ENCODE data around the gene ADGRG3. TPM values are rescaled to one million over a fixed set of nuclear protein-coding genes. Genes with fewer than 3 reads are reported as not detected.

ADGRG3 gene
- total RNA-seq, 1 donor from 2014 or later, result not detected

DNA sequence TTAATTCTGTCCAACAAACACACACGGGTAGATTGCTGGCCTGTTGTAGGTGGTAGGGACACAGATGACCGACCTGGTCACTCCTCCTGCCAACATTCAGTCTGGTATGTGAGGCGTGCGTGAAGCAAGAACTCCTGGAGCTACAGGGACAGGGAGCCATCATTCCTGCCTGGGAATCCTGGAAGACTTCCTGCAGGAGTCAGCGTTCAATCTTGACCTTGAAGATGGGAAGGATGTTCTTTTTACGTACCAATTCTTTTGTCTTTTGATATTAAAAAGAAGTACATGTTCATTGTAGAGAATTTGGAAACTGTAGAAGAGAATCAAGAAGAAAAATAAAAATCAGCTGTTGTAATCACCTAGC, 3.5 kb upstream of the ADGRG3 start:
- no peaks in the 10 kb centered on the region for H3K4me1 ChIP-seq
- H3K27me3 ChIP-seq, result no peaks in the 10 kb centered on the region
- intact Hi-C loops (cut with DNase I), result no loop called here
- TF ChIP-seq, protein P1, sequence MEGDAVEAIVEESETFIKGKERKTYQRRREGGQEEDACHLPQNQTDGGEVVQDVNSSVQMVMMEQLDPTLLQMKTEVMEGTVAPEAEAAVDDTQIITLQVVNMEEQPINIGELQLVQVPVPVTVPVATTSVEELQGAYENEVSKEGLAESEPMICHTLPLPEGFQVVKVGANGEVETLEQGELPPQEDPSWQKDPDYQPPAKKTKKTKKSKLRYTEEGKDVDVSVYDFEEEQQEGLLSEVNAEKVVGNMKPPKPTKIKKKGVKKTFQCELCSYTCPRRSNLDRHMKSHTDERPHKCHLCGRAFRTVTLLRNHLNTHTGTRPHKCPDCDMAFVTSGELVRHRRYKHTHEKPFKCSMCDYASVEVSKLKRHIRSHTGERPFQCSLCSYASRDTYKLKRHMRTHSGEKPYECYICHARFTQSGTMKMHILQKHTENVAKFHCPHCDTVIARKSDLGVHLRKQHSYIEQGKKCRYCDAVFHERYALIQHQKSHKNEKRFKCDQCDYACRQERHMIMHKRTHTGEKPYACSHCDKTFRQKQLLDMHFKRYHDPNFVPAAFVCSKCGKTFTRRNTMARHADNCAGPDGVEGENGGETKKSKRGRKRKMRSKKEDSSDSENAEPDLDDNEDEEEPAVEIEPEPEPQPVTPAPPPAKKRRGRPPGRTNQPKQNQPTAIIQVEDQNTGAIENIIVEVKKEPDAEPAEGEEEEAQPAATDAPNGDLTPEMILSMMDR (IDR thresholded peaks at IDR 0.05), result no peak
- H3K27ac ChIP-seq, result no peak overlapping the region
- no peak overlapping the region for H3K4me3 ChIP-seq
- H3K36me3 ChIP-seq, result no peaks in the 10 kb centered on the region
- DNase-seq (ENCODE audit: low spot score in 2 of 2), result no peak
- no peaks in the 10 kb centered on the region for H3K9me3 ChIP-seq

DNA sequence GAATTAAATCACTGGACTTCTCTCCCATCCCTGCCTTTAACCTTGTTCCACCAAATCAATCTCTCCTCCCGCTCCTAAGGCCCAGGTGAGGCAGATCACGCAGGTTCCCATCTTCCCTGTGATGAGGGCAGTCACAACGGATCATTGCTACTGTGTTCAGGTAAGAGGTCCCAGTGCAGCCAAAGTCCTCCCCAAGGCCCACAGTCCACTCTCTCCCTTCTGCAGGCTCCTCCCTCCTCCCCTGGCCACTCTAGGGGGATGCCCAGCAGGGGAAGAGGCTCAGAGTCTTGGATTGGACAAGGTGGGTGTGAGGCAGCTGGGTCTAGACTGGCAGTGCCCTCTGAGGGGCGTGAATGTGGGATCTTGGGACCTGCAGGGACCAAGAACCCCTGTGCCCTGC, 2.6 kb upstream of the ADGRG3 start:
- H3K4me1 ChIP-seq, result no peaks in the 10 kb centered on the region
- intact Hi-C loops (cut with DNase I), result no loop called here
- H3K36me3 ChIP-seq, result no peaks in the 10 kb centered on the region
- H3K4me3 ChIP-seq, result no peak overlapping the region
- no peak for DNase-seq (ENCODE audit: low spot score in 2 of 2)
- TF ChIP-seq, protein P1 (IDR thresholded peaks at IDR 0.05), result no peak
- no peaks in the 10 kb centered on the region for H3K9me3 ChIP-seq
- no peaks in the 10 kb centered on the region for H3K27me3 ChIP-seq
- H3K27ac ChIP-seq, result no peak overlapping the region

DNA sequence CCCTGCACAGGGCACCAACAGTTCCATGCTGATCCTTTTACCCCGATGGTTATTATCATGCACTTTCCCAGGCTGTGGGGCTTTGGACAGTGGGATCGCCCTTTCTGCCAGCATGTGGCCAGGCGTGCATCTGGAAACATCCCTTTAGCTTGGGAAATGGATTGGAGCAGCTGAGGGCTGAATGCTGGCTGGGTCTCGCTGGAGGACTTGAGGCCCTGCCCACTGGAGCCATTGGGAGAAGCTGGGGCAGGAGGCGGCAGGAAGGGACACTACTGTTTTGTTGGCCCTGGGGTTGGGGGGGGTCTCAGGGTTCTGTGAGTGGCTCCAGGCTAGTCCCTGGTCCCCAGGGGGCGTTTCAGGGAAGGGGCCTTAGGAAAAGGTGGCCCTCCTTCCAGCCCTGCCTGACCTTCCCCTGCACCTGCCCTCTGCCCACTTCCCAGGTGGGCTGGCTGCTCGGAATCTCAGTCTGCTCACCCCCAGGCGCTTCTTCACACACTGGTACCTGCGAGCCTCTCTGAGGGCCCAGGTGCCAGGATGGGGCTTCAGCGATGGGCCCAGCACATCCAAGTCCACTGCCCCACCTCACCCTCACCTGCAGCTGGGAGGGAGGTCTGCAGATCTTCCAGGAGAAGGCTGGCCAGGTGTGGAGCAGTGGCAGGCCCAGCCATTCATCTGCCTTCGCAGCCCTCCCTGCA, 1.6 kb upstream of the ADGRG3 start:
- TF ChIP-seq, protein P1 (IDR thresholded peaks at IDR 0.05), result no peak
- intact Hi-C loops (cut with DNase I), result no loop called here
- Histone ChIP-seq H3K4me3 (no peak overlapping the region), H3K27me3 (no peaks in the 10 kb centered on the region), H3K4me1 (no peaks in the 10 kb centered on the region), H3K27ac (no peak overlapping the region), H3K36me3 (no peaks in the 10 kb centered on the region), H3K9me3 (no peaks in the 10 kb centered on the region)
- DNase-seq (ENCODE audit: low spot score in 2 of 2), result no peak

DNA sequence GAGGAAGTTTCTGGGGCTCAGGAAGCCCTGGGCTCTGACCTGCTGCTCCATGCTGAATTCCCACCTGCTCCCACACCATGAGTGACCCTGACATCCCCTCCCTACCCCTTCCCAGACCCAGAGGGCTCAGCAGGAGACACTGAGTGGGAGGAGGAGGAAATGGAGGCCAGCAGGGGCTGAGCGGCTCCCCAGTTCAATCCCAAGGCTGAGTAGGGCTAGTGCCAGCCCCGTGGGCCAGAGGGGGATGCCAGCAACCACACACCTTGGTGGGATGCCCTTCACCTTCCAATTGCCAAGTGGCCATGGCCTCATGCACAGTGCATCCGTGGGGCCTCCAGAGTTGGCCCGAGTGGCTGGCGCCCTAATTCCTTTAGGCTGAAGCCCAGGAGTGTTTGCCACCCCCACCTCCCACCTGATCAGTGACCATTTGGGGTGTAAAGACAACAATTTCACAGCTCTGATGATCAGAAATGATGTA, 1.0 kb upstream of the ADGRG3 start:
- Histone ChIP-seq H3K4me1 (no peaks in the 10 kb centered on the region), H3K9me3 (no peaks in the 10 kb centered on the region)

DNA sequence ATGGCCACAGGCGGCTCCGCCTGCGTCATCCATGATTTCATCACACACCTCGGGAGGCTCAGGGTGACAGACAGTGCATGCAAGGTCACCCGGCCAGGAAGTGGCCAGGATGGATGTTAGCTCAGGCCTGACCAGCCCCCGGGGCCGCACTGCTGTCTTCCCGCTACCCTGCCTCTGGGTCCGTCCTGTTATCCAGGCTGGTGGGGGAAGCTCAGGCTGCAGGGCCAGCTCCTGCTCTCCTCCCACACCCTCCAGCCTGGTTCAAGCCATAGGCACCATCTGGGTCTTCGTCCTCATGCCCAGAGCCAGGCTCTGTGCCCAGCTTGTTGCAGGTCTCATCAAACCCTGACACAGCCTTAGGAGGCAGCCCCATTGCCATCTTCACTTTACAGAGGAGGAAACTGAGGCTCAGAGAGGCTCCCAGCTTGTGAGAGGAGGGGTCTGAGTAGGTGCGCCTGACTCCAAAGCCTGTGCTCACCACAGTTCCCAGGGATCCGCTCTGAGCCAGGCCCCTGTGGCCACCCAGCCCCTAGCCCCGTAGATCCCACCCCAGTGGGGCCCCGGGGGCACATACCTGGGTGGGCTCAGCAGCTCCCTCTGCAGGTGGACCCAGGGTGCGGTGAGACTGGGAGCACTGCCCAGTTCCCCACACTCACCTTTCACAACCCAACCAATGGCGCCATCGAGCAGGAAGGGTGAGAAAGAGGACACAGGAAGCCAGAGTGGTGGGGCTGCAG, 412 bp upstream of the ADGRG3 start:
- Histone ChIP-seq H3K36me3 (no peaks in the 10 kb centered on the region), H3K27ac (no peak overlapping the region), H3K9me3 (no peaks in the 10 kb centered on the region), H3K4me3 (no peak overlapping the region), H3K27me3 (no peaks in the 10 kb centered on the region), H3K4me1 (no peaks in the 10 kb centered on the region)
- DNase-seq (ENCODE audit: low spot score in 2 of 2), result peak in 1 of 2 donors; percentile 75
- TF ChIP-seq, protein P1 (IDR thresholded peaks at IDR 0.05), result no peak
- intact Hi-C loops (cut with DNase I), result no loop called here

More for the DNA sequence above, 1.0 kb upstream of the ADGRG3 start:
- H3K27ac ChIP-seq, result no peak overlapping the region
- DNase-seq (ENCODE audit: low spot score in 2 of 2), result no peak
- no peak overlapping the region for H3K4me3 ChIP-seq
- intact Hi-C loops (cut with DNase I), result no loop called here
- H3K27me3 ChIP-seq, result no peaks in the 10 kb centered on the region
- H3K36me3 ChIP-seq, result no peaks in the 10 kb centered on the region
- TF ChIP-seq, protein P1 (IDR thresholded peaks at IDR 0.05), result no peak

All from ascending aorta (tissue), 2 donors.